ENCODE measurements around the gene KCNJ10. TPM values are rescaled to one million over a fixed set of nuclear protein-coding genes. Genes with fewer than 3 reads are reported as not detected.

KCNJ10 gene
- total RNA-seq, 1 donor from 2014 or later: 0.04 TPM

DNA sequence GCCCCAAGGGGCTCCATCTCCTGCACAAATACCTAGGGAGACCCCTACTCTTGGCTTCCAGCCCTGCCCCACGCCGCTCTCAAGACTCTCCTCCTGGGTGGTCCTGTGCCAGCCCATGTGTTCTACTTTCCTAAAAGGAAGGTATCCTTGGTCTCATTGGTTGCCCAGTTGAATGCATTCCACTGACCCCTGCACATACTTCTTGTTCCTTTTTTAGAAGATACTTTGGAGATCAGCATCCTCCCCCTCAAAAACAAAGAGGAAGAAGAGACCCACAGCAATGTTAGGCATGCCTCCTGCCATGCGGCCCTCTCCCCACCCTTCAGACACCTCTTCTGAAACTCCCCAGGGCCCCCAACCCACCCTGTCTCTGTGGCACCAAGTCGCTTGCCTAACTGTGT lies 120.0 kb downstream of the KCNJ10 start:
- no peaks in the 10 kb centered on the region for H3K36me3 ChIP-seq (ENCODE audit: control insufficient read depth, insufficient read depth, low read length)
- DNase-seq (ENCODE audit: low read depth): no peak
- no peak overlapping the region for H3K4me3 ChIP-seq (ENCODE audit: low read depth, low read length)
- H3K27me3 ChIP-seq (ENCODE audit: control insufficient read depth, insufficient read depth, low read length): peaks cover 26% of the 10 kb centered on the region
- TF ChIP-seq, protein P1, sequence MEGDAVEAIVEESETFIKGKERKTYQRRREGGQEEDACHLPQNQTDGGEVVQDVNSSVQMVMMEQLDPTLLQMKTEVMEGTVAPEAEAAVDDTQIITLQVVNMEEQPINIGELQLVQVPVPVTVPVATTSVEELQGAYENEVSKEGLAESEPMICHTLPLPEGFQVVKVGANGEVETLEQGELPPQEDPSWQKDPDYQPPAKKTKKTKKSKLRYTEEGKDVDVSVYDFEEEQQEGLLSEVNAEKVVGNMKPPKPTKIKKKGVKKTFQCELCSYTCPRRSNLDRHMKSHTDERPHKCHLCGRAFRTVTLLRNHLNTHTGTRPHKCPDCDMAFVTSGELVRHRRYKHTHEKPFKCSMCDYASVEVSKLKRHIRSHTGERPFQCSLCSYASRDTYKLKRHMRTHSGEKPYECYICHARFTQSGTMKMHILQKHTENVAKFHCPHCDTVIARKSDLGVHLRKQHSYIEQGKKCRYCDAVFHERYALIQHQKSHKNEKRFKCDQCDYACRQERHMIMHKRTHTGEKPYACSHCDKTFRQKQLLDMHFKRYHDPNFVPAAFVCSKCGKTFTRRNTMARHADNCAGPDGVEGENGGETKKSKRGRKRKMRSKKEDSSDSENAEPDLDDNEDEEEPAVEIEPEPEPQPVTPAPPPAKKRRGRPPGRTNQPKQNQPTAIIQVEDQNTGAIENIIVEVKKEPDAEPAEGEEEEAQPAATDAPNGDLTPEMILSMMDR (IDR thresholded peaks at IDR 0.05; ENCODE audit: insufficient read depth, low read length, poor library complexity, severe bottlenecking): no peak

GRCh38 chr1:159949123-159949522 lies 120.8 kb downstream of the KCNJ10 start:
- TF ChIP-seq, protein P1 (IDR thresholded peaks at IDR 0.05; ENCODE audit: insufficient read depth, low read length, poor library complexity, severe bottlenecking): no peak
- Histone ChIP-seq H3K4me3 (ENCODE audit: low read depth, low read length) (no peak overlapping the region), H3K27me3 (ENCODE audit: control insufficient read depth, insufficient read depth, low read length) (peaks cover 35% of the 10 kb centered on the region), H3K36me3 (ENCODE audit: control insufficient read depth, insufficient read depth, low read length) (no peaks in the 10 kb centered on the region)
- no peak for DNase-seq (ENCODE audit: low read depth)

Other genes starting within 250 kb of the KCNJ10 start
- 0.04 and 0.14 TPM in 2 replicates for gene SLAMF8, start 243.3 kb downstream of the KCNJ10 start, total RNA-seq
- gene VSIG8, start 207.5 kb downstream of the KCNJ10 start, total RNA-seq: 0.07 TPM in 1 of 2 replicates, not detected in the other
- gene CFAP45, start 170.0 kb downstream of the KCNJ10 start, total RNA-seq: 0.21 and 2.0 TPM in 2 replicates
- 700 and 719 TPM in 2 replicates for gene TAGLN2, start 144.7 kb downstream of the KCNJ10 start, total RNA-seq
- gene IGSF9, start 124.5 kb downstream of the KCNJ10 start, total RNA-seq: 1.7 and 1.9 TPM in 2 replicates
- not detected in 2 replicates for gene SLAMF9, start 115.9 kb downstream of the KCNJ10 start, total RNA-seq
- gene PIGM, start 38.2 kb downstream of the KCNJ10 start, total RNA-seq: 5.3 and 5.5 TPM in 2 replicates
- not detected in 2 replicates for gene KCNJ9, start 11.4 kb upstream of the KCNJ10 start, total RNA-seq
- gene IGSF8, start 28.5 kb upstream of the KCNJ10 start, total RNA-seq: 32.9 and 44.3 TPM in 2 replicates
- gene ATP1A2, start 45.6 kb upstream of the KCNJ10 start, total RNA-seq: 0.04 and 0.07 TPM in 2 replicates
- not detected in 2 replicates for gene ATP1A4, start 81.4 kb upstream of the KCNJ10 start, total RNA-seq
- not detected in 2 replicates for gene CASQ1, start 120.4 kb upstream of the KCNJ10 start, total RNA-seq
- gene PEA15, start 135.2 kb upstream of the KCNJ10 start, total RNA-seq: 139 and 147 TPM in 2 replicates
- gene DCAF8, start 192.4 kb upstream of the KCNJ10 start, total RNA-seq: 60.5 and 69.4 TPM in 2 replicates
- 43.8 and 45.8 TPM in 2 replicates for gene PEX19, start 215.0 kb upstream of the KCNJ10 start, total RNA-seq

Data from kidney epithelial cell (primary cell).